GM12878 (cell line): ENCODE measurements around the gene DCLRE1B.

Source experiments
- BRCA1 ChIP-seq: IDR thresholded peaks from 2 replicates; pipeline ENCODE4 v1.6.1; 2011; ENCODE audit warnings: low read depth, low read length, improper control_type of control experiment
- CTCF ChIP-seq, 3 experiments: IDR thresholded peaks in 2 of 3; conservative IDR thresholded peaks in 1 of 3; 2 replicates each; pipeline ENCODE4 v1.5.1; 2011; ENCODE audit warnings: low read depth in 3 of 3, low read length in 3 of 3, mild to moderate bottlenecking in 3 of 3, control low read depth in 2 of 3, moderate library complexity in 2 of 3, inconsistent platforms in 1 of 3, mixed read lengths in 1 of 3; ENCODE audit not compliant: control insufficient read depth in 2 of 3, insufficient read depth in 1 of 3; ENCODE audit errors: extremely low read depth in 1 of 3
- EZH2 ChIP-seq: IDR thresholded peaks from 2 replicates; pipeline ENCODE4 v1.6.1; 2012; ENCODE audit warnings: low read depth, mild to moderate bottlenecking, control low read depth, inconsistent platforms, low read length, borderline replicate concordance; ENCODE audit not compliant: control insufficient read depth
- FOS ChIP-seq: IDR thresholded peaks from 3 replicates; pipeline ENCODE4 v1.6.1; 2011; ENCODE audit warnings: borderline replicate concordance; ENCODE audit not compliant: insufficient read length; ENCODE audit errors: extremely low read depth
- HDAC2 ChIP-seq: fragments of 200-600 bp; sonication (generic); IDR thresholded peaks from 2 replicates; pipeline ENCODE4 v1.6.1; 2017
- MTA3 ChIP-seq: IDR thresholded peaks from 2 replicates; pipeline ENCODE4 v1.6.1; 2012; ENCODE audit warnings: low read length, inconsistent platforms, borderline replicate concordance
- TF ChIP-seq, protein P1 (sequence below): IDR thresholded peaks from 2 replicates; pipeline ENCODE4 v1.6.1; 2011; ENCODE audit warnings: low read depth, mild to moderate bottlenecking, low read length, moderate library complexity, borderline replicate concordance; ENCODE audit errors: extremely low read depth

GRCh38 chr1:113938192-113938591 lies 33.1 kb downstream of the DCLRE1B start:
- TF ChIP-seq CTCF (IDR thresholded peaks at IDR 0.05 in 2 of 3, conservative IDR thresholded peaks at IDR 0.05 in 1 of 3; ENCODE audit: control insufficient read depth in 2 of 3, extremely low read depth in 1 of 3, insufficient read depth in 1 of 3, low read depth in 3 of 3, low read length in 3 of 3) (no peak), FOS (no peak), HDAC2 (no peak), EZH2 (no peak), MTA3 (no peak), BRCA1 (no peak)
- TF ChIP-seq, protein P1, sequence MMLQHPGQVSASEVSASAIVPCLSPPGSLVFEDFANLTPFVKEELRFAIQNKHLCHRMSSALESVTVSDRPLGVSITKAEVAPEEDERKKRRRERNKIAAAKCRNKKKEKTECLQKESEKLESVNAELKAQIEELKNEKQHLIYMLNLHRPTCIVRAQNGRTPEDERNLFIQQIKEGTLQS = no peak
